ENCODE results near the gene TTC6.

- TF ChIP-seq POLR2A (IDR thresholded peaks at IDR 0.05): no peak
- TF ChIP-seq, protein P1, sequence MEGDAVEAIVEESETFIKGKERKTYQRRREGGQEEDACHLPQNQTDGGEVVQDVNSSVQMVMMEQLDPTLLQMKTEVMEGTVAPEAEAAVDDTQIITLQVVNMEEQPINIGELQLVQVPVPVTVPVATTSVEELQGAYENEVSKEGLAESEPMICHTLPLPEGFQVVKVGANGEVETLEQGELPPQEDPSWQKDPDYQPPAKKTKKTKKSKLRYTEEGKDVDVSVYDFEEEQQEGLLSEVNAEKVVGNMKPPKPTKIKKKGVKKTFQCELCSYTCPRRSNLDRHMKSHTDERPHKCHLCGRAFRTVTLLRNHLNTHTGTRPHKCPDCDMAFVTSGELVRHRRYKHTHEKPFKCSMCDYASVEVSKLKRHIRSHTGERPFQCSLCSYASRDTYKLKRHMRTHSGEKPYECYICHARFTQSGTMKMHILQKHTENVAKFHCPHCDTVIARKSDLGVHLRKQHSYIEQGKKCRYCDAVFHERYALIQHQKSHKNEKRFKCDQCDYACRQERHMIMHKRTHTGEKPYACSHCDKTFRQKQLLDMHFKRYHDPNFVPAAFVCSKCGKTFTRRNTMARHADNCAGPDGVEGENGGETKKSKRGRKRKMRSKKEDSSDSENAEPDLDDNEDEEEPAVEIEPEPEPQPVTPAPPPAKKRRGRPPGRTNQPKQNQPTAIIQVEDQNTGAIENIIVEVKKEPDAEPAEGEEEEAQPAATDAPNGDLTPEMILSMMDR (IDR thresholded peaks at IDR 0.05): no peak
Measured at GRCh38 chr14:37601865-37602264, 6.4 kb downstream of the TTC6 start.
